ENCODE data around the gene ESPL1. TPM values are rescaled to one million over a fixed set of nuclear protein-coding genes. Genes with fewer than 3 reads are reported as not detected.

Gene ESPL1
- total RNA-seq, 1 donor from 2014 or later = 2.2 TPM

- H3K27me3 ChIP-seq (ENCODE audit: control insufficient read depth, insufficient read depth, low read length) = peaks cover 4% of the 10 kb centered on the region
- no peaks in the 10 kb centered on the region for H3K36me3 ChIP-seq (ENCODE audit: control insufficient read depth, insufficient read depth, low read length)
- no peak for TF ChIP-seq CTCF (IDR thresholded peaks at IDR 0.05; ENCODE audit: insufficient read depth, low read length, poor library complexity, severe bottlenecking)
- no peak for DNase-seq (ENCODE audit: low read depth)
- no peak overlapping the region for H3K4me3 ChIP-seq (ENCODE audit: low read depth, low read length)
Measured at GRCh38 chr12:53229454-53229853, 38.6 kb upstream of the ESPL1 start.

GRCh38 chr12:53230108-53230845 is 37.8 kb upstream of the ESPL1 start:
- no peak for TF ChIP-seq CTCF (IDR thresholded peaks at IDR 0.05; ENCODE audit: insufficient read depth, low read length, poor library complexity, severe bottlenecking)
- H3K36me3 ChIP-seq (ENCODE audit: control insufficient read depth, insufficient read depth, low read length) = no peaks in the 10 kb centered on the region
- peaks cover 4% of the 10 kb centered on the region for H3K27me3 ChIP-seq (ENCODE audit: control insufficient read depth, insufficient read depth, low read length)
- DNase-seq (ENCODE audit: low read depth) = no peak
- H3K4me3 ChIP-seq (ENCODE audit: low read depth, low read length) = no peak overlapping the region

- H3K27me3 ChIP-seq (ENCODE audit: control insufficient read depth, insufficient read depth, low read length) = peaks cover 4% of the 10 kb centered on the region
- no peaks in the 10 kb centered on the region for H3K36me3 ChIP-seq (ENCODE audit: control insufficient read depth, insufficient read depth, low read length)
- no peak for DNase-seq (ENCODE audit: low read depth)
- peak overlapping the region; percentile 44 for H3K4me3 ChIP-seq (ENCODE audit: low read depth, low read length)
- no peak for TF ChIP-seq CTCF (IDR thresholded peaks at IDR 0.05; ENCODE audit: insufficient read depth, low read length, poor library complexity, severe bottlenecking)
Measured at GRCh38 chr12:53231671-53231920, 36.5 kb upstream of the ESPL1 start.

- Histone ChIP-seq H3K4me3 (ENCODE audit: low read depth, low read length) (peak within 1 kb of the TSS; percentile 44), H3K27me3 (ENCODE audit: control insufficient read depth, insufficient read depth, low read length) (peaks cover 4% of the 10 kb centered on the region), H3K36me3 (ENCODE audit: control insufficient read depth, insufficient read depth, low read length) (no peaks in the 10 kb centered on the region)
- peak; percentile 3 for TF ChIP-seq CTCF (IDR thresholded peaks at IDR 0.05; ENCODE audit: insufficient read depth, low read length, poor library complexity, severe bottlenecking)
- no peak for DNase-seq (ENCODE audit: low read depth)
Measured at GRCh38 chr12:53231921-53232645, 36.0 kb upstream of the ESPL1 start, which contains the start of gene RARG. Gene RARG (minus strand): TSS chr12:53232209. CDS start chr12:53227545, 4,664 bp downstream.

- Histone ChIP-seq H3K36me3 (ENCODE audit: control insufficient read depth, insufficient read depth, low read length) (no peaks in the 10 kb centered on the region), H3K27me3 (ENCODE audit: control insufficient read depth, insufficient read depth, low read length) (peaks cover 4% of the 10 kb centered on the region), H3K4me3 (ENCODE audit: low read depth, low read length) (peak overlapping the region; percentile 44)
- no peak for TF ChIP-seq CTCF (IDR thresholded peaks at IDR 0.05; ENCODE audit: insufficient read depth, low read length, poor library complexity, severe bottlenecking)
- DNase-seq (ENCODE audit: low read depth) = no peak
Measured at GRCh38 chr12:53232646-53233461, 35.2 kb upstream of the ESPL1 start.

All from kidney epithelial cell (primary cell).